Left ventricle myocardium superior (tissue), 1 donor: ENCODE data around the gene GRIA4. TPM values are rescaled to one million over a fixed set of nuclear protein-coding genes. Genes with fewer than 3 reads are reported as not detected.

Source experiments
- ATAC-seq: fragments of 200-7000 bp; cut with Tn5 transposase; one replicate; pipeline ENCODE4 v1.9.1; 2020; ENCODE audit warnings: mild to moderate bottlenecking, moderate library complexity
- DNase-seq: peaks from one replicate; pipeline ENCODE4 v3.0.0-alpha.2; 2020
- intact Hi-C: fragments of 100-400 bp; cut with micrococcal nuclease; formaldehyde crosslinking; loops from one replicate; pipeline ENCODE4 v1.11.0; 2022
- total RNA-seq: library from RNA; stranded (reverse); fragmentation: NEBNext Ultra II Directional; extraction: Animal tissue kit (Norgen Biotek cat#: 25700); gene quantifications from one replicate; pipeline ENCODE4 v1.2.1, GENCODE V29; 2021
- donor health status: DM: no; HTN: yes; CAD: no; lungs with severe emphysema.

GRIA4 gene
- total RNA-seq, 1 donor from 2014 or later = not detected

DNA sequence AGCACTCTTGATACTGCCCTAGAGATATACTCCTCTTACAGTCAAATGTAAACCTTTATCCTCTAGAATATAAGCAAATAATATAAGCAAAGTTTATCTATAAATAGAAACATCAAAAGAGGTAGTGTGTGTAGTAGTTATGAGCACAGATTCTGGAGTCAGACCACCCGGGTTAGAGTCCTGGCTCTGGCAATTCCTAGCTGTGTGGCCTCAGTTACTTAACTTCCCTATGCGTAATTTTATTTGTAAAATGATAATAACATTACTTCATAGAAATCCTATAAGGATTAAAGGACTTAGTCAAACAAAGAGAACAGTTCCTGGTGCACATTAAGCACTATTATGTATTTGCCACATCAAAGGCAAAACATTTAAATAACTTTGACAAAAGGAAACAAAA lies 405.2 kb downstream of the GRIA4 start:
- ATAC-seq = no peak
- intact Hi-C loops = no loop called here
- DNase-seq = no peak

DNA sequence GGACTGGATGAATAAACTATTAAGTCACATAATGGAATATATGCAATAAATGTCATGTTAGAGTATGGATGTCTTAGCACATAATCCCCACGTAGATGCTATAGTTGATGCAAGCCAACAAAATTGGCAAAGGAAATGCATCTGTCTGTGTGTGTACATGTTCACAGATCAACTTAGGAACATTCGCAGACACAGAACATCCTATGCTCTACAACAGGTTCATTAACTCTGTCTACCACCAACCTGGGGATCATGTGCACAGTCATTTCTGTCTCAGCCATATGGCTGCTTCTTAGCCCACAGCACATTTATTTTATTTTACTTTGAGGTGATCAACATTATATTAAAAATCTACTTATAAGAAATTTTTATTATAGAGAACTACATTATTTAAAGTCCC lies 407.2 kb downstream of the GRIA4 start:
- no peak for DNase-seq
- intact Hi-C loops = no loop called here
- no peak for ATAC-seq

- ATAC-seq = peak; percentile 4
- intact Hi-C loops = loop anchor here (10.0 kb wide), 1 partner anchor 53 kb away; the partner anchor contains the start of genes AASDHPPT and KBTBD3
- DNase-seq = no peak
These were observed 411.5 kb downstream of the GRIA4 start for GRCh38 chr11:106021181-106021966.

- peak; percentile 99 for ATAC-seq
- intact Hi-C loops = loop anchor here (10.0 kb wide), 1 partner anchor 53 kb away; the partner anchor contains the start of genes AASDHPPT and KBTBD3
- DNase-seq = peak; percentile 99
These were observed 412.3 kb downstream of the GRIA4 start, which contains the start of gene MSANTD4 for GRCh38 chr11:106021967-106022794. Gene MSANTD4 (minus strand): TSS chr11:106022240. CDS start chr11:106010917, 11,323 bp downstream.

DNA sequence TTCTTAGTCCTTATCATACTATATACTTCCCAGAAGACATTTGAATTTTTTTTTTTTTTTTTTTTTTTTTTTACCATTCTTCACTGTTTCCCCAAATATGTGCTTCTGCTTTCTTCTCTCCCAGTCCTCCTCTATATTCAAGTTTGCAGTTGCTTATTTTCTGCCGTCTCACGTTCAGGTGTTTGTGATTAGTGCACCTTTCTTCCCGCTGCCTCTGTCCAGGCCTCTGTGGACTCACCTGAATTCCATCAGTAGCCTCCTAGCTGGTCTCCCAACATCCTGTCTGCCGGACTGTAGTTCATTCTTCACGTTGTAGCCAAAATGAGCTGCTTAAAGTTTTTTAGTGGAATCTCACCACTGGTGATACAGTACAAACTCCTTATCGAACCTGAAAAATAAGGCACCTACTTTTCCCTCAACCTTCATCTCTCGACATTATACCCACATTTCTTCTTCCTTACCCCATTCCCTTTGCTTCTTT lies 413.0 kb downstream of the GRIA4 start:
- DNase-seq = no peak
- intact Hi-C loops = loop anchor here (10.0 kb wide), 1 partner anchor 52 kb away; the partner anchor contains the start of genes AASDHPPT and KBTBD3

DNA sequence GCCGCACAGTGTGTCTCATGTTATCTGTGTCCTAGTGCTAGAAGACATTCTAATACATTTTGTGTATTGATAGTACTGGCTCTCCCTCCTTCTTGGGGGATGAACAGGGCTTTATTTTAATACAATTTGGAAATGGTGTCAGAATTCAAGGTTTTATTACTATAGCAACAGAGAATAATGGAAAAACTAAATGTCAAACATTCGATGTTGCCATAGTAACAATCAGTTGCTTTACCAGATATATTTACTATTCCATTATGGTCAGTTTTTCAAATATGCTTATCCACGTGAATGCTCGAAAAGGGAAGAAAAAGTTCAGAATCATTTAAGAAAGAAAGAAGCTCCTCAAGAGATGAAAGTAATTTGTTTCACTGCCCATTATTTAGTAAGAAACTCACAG lies 420.7 kb downstream of the GRIA4 start:
- intact Hi-C loops = no loop called here
- no peak for DNase-seq
- no peak for ATAC-seq

More for the DNA sequence above, 413.0 kb downstream of the GRIA4 start:
- no peak for ATAC-seq

DNA sequence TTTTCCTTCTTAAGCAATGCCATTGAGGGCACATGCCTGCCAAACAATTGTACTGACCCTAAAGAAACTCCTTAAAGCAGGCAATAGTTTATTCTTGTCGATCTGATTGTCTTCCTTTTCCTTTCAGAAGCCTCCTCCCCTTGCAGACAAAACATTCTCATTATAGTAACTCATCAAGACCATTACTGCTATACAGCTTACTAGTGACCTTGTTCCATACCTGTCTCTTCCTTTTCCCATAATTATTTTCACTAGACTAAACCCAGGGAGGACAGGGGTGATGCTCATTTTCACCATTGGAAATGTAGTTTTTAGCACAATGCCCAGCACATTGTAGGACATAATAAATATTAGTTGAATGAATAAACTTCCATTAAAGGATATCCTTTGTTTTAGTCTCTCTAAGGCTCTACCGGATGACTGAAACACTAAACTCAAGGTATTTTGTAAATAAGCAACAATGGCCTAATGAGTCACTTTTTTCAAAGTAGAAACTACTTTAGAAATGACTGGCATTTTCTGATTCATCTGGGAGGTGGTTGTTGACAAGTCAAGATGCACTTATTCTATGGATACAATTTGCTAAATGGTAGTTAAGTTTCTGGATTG lies 421.4 kb downstream of the GRIA4 start:
- intact Hi-C loops = no loop called here
- no peak for ATAC-seq
- DNase-seq = no peak
